IPS-15b (cell line): ENCODE data around the gene SMIM1.

Source experiments
- H3K27me3 ChIP-seq: one replicate; pipeline ENCODE4 v1.6.1; 2013; ENCODE audit warnings: low read length; ENCODE audit not compliant: control insufficient read depth, insufficient read depth
- H3K36me3 ChIP-seq: one replicate; pipeline ENCODE4 v1.6.1; 2013; ENCODE audit warnings: low read length; ENCODE audit not compliant: control insufficient read depth, insufficient read depth
- H3K4me1 ChIP-seq: one replicate; pipeline ENCODE4 v1.6.1; 2013; ENCODE audit warnings: mild to moderate bottlenecking, low read length; ENCODE audit not compliant: control insufficient read depth, insufficient read depth
- H3K4me3 ChIP-seq: one replicate; pipeline ENCODE4 v1.5.1; 2013; ENCODE audit warnings: low read depth, low read length
- H3K9ac ChIP-seq: one replicate; pipeline ENCODE4 v1.6.1; 2013; ENCODE audit warnings: low read depth, mild to moderate bottlenecking, low read length
- H3K9me3 ChIP-seq: one replicate; pipeline ENCODE4 v1.6.1; 2013; ENCODE audit warnings: mild to moderate bottlenecking, low read length; ENCODE audit not compliant: control insufficient read depth, insufficient read depth

SMIM1 gene

DNA sequence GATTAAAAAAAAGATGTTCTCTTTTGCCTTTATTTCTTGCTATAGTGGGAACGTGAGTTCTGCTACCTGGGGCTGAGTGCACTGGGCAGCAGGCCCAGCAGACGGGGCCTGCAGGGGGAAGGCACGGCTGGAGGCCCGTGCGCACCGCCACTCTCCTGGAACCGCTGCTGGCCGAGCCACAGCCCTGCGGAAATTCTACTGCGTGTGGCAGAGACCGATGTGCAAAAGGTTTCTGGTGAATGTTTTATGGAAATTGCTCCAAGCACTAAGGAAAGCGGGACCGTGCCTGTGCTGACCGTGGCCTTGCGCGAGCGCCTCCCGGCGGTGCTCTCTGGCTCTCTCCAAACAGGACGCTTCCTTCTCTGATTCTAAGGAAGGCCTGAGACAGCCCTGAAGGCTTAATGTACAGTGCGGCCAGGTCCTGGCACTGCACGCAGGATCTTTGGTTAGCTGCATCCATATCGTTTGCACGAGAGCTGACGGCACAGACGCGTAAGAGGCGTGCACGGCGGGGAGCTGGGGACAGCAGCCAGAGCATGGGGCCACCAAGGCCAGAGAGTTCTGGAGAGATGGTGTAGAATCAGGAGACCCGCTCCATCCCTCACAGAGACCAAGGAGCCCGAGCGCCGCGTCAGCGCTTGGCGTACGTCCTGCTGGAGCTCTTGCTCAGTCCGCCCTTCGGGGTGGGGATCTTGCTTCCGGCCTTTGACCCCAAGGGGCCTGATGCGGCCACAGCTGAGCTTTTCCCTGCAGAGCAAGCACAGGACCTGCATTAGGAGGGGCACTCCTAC is 42.4 kb downstream of the SMIM1 start:
- H3K4me1 ChIP-seq = no peaks in the 10 kb centered on the region
- H3K36me3 ChIP-seq = peaks cover 6% of the 10 kb centered on the region
- H3K9ac ChIP-seq = no peak overlapping the region
- no peaks in the 10 kb centered on the region for H3K9me3 ChIP-seq
- no peak overlapping the region for H3K4me3 ChIP-seq
- no peaks in the 10 kb centered on the region for H3K27me3 ChIP-seq

DNA sequence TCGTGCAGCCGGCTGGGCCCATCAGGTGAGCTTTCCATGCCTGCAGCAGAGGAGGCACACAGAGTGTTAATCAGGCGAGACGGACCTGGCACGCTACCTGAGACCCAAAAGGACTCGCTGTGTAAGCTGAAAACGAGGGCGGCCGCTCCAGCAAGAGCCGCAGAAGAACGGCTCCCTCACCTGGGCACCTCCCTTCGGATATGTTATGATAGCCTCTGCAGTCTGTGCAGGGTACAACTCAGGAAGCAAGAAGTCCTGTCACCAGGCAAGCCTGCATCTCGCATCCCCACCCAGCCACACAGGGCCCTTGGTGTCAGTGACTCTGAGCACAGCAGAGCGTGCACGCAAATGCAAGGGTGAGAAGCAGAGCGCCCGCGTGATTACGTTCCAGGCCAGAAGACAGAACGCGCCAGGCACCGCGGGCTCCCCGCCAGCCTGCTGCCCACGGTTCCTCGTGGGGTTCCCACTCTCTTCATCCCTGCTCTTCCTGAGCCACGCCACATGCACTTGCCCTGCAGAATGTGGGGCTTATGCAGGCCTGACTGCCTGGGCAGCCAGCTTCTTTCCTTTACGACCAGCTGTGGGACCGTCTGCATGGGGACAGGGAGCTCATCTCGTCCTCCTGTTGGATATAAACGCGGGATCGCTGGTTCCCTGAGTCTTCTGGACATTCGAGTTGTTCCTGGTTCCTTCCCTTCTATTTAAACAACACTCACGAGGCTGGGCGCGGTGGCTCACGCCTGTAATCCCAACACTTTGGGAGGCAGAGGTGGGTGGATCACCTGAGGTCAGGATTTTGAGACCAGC is 44.0 kb downstream of the SMIM1 start:
- Histone ChIP-seq H3K9me3 (no peaks in the 10 kb centered on the region), H3K4me1 (no peaks in the 10 kb centered on the region), H3K4me3 (no peak overlapping the region), H3K36me3 (peaks cover 20% of the 10 kb centered on the region), H3K27me3 (no peaks in the 10 kb centered on the region), H3K9ac (no peak overlapping the region)

DNA sequence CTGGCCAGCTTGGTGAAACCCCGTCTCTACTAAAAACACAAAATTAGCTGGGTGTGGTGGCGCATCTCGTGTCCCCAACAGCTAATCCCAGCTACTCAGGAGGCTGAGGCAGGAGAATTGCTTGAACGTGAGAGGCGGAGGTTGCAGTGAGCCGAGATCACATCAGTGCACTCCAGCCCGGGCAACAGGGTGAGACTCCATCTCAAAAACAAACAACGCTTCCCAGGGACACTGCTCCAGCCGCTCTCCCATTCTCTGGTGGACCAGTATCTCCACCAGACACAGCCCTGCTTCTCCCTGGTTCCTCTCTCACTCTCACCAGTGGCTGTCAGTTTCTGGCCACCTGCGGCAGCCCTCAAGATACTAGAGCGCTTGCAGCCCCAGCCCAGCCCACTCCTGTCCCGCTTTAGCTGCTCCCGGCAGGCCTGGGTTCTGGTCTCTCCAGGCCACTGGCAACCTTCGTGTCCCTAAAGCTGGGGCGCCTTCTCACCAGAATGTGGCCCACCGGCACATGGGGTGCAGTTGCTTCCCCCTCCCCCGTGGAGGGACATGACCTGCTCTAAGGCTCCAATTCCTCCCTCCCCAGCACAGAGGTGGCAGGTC is 44.7 kb downstream of the SMIM1 start:
- no peaks in the 10 kb centered on the region for H3K27me3 ChIP-seq
- peaks cover 21% of the 10 kb centered on the region for H3K36me3 ChIP-seq
- H3K4me1 ChIP-seq = no peaks in the 10 kb centered on the region
- no peaks in the 10 kb centered on the region for H3K9me3 ChIP-seq
- no peak overlapping the region for H3K4me3 ChIP-seq
- H3K9ac ChIP-seq = no peak overlapping the region

DNA sequence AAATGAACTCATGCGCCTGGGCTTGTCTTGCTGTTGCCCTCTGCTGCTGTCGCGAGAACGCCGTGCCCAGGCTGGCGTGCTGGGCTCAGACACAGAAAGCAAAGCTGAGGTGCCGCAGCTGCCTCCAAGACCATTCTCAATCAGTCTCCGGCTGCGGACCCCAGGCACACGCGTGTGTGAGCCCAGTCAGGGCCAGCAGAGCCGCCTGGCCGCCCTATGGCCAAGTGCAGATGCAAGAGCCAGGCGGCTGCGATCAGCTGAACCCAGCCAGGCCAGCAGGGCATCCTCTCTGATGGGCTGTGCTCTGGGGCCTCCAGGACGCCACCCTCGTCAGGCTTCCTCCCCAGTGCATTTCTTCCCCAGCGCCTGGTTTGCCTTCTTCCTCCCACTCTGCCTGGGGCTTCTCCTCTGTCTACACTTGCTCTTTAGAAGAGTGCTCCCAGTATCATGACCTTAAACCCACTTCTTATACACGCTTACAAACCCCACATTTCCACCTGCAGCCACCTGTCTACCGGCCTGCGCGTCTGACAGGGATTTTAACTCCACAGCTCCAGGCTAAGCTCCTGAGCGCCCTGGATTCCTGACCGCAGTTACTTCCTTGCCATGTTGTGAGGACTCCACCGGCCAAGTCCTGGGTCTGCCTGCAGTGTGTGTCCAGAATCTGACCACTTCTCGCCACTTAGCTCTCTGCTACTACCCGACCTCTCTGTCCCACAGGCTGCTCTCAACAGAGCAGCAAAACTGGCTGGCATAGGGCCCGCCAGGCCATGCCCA is 45.5 kb downstream of the SMIM1 start:
- H3K36me3 ChIP-seq = peaks cover 24% of the 10 kb centered on the region
- no peaks in the 10 kb centered on the region for H3K27me3 ChIP-seq
- no peaks in the 10 kb centered on the region for H3K9me3 ChIP-seq
- no peaks in the 10 kb centered on the region for H3K4me1 ChIP-seq
- H3K9ac ChIP-seq = no peak overlapping the region
- H3K4me3 ChIP-seq = no peak overlapping the region

DNA sequence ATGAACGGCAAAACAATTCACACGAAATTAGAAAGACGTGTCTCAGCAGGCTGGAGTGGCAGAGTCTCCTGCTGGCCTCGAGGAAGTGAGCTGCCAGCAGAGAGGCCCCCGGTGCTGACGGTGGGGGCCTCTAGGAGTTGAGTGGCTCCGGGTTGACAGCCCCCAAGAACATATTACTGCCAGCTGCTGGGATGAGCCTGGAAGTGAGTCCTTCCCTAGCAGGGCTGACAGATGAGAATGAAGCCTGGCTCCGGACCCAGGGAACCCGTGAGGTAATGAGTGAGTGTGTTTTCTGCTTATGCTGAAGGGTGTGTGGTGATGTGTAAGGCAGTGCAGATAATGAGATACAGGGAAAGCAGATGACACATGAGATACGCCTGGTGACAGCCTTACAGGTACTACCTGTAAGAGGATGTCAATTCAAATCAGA is 47.2 kb downstream of the SMIM1 start:
- peaks cover 33% of the 10 kb centered on the region for H3K36me3 ChIP-seq
- no peak overlapping the region for H3K4me3 ChIP-seq
- H3K9ac ChIP-seq = no peak overlapping the region
- H3K9me3 ChIP-seq = no peaks in the 10 kb centered on the region
- H3K4me1 ChIP-seq = no peaks in the 10 kb centered on the region
- no peaks in the 10 kb centered on the region for H3K27me3 ChIP-seq

DNA sequence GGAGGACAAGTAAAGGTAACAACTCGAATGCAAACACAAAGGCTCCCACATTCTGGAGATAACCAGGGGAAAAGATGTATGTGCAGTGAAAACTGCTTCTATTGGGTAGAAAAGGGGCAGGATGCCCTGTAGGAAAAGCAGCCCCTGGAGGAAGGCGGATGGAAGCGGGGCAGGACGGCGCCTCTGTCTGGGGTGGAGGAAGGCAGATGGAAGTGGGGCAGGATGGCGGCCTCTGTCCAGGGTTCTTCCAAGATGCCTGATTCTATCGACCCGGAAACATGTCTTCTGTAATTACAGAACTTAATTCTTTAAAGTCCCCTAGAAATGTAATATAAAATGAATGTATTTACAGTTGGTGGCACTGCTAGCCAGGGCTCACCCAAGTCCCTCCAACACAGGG is 47.8 kb downstream of the SMIM1 start:
- Histone ChIP-seq H3K9ac (no peak overlapping the region), H3K27me3 (no peaks in the 10 kb centered on the region), H3K4me3 (no peak overlapping the region), H3K9me3 (no peaks in the 10 kb centered on the region), H3K36me3 (peaks cover 31% of the 10 kb centered on the region), H3K4me1 (no peaks in the 10 kb centered on the region)

DNA sequence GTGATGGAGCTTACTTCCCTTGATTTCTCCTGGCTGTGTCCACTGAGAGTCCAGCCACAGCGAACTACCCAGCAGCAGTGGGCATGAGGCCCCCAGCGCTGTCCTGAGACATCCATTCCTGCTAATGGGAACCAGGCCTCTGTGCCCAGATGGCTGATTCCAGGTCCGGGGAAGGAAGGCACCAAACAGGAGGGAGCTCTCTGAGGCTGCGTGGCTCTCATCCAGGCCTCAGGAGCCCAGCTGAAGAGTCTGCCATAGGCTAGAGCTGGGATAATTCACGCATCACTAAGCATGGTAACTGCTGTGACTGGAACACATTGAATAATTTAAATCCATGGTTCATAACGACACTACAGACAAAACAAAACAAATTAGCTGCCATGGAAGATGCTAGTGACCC is 48.5 kb downstream of the SMIM1 start:
- no peak overlapping the region for H3K9ac ChIP-seq
- no peaks in the 10 kb centered on the region for H3K4me1 ChIP-seq
- no peak overlapping the region for H3K4me3 ChIP-seq
- no peaks in the 10 kb centered on the region for H3K9me3 ChIP-seq
- H3K27me3 ChIP-seq = no peaks in the 10 kb centered on the region
- H3K36me3 ChIP-seq = peaks cover 31% of the 10 kb centered on the region

DNA sequence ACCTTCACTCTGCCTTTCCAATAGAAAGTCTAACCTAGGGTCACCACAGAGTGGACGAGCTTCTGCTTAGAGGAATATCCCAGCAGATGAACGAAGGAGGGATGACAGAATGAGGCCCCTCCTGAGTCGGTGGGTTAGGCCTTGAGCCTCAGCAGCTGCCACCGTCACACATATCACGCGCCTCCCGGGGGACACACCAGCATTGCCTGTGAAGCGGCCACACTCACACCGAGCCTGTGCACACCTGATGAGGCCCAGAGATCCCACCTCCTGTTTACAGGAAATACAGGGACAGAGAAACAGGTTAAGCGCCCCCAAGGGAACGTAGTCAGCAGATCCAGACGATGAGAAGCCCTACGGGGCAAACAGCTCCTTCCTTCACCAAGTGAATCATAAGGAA is 48.9 kb downstream of the SMIM1 start:
- H3K9ac ChIP-seq = no peak overlapping the region
- no peaks in the 10 kb centered on the region for H3K4me1 ChIP-seq
- H3K27me3 ChIP-seq = no peaks in the 10 kb centered on the region
- no peaks in the 10 kb centered on the region for H3K9me3 ChIP-seq
- H3K4me3 ChIP-seq = no peak overlapping the region
- H3K36me3 ChIP-seq = peaks cover 32% of the 10 kb centered on the region

DNA sequence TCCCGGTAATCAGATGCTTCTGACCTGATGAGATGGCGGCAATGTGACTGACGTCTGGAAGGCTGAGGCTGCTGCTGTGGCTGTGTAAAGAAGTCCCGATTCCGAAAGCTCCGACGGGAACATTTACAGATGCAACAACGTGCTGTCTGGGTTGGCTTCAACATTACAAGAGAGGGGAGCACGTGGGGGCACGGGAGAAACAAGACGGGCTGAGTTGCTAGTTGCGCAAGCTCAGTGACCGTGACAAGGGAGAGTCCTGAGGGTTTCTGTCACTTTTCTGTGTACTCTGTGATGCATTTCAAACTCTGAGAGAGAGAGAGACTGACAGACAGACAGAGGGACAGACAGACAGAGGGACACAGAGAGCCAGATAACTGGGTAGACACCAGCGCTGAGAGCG is 49.4 kb downstream of the SMIM1 start:
- Histone ChIP-seq H3K4me3 (no peak overlapping the region), H3K9ac (no peak overlapping the region), H3K4me1 (no peaks in the 10 kb centered on the region), H3K36me3 (peaks cover 32% of the 10 kb centered on the region), H3K27me3 (no peaks in the 10 kb centered on the region), H3K9me3 (no peaks in the 10 kb centered on the region)

DNA sequence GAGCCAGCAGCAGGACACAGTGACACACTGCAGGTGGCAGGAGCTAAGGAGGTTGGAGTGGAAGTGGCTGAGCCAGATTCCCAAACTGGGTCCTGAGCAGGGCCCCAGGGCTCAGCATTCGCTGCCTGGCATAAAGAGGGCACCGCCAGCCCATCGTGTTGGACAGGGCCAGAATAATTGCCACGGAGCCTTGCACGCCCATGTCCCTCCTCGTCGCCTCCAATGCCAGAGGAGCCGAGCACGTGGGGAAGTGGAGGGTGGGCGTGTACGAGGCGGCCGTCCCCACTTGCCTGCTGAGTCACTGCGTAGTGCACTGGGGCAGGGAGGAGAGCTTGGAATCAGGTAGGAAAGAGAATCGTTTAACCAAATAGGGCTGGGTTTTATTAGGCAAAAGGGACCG is 49.9 kb downstream of the SMIM1 start:
- Histone ChIP-seq H3K36me3 (peaks cover 32% of the 10 kb centered on the region), H3K9me3 (no peaks in the 10 kb centered on the region), H3K9ac (no peak overlapping the region), H3K4me3 (no peak overlapping the region), H3K4me1 (no peaks in the 10 kb centered on the region), H3K27me3 (no peaks in the 10 kb centered on the region)

DNA sequence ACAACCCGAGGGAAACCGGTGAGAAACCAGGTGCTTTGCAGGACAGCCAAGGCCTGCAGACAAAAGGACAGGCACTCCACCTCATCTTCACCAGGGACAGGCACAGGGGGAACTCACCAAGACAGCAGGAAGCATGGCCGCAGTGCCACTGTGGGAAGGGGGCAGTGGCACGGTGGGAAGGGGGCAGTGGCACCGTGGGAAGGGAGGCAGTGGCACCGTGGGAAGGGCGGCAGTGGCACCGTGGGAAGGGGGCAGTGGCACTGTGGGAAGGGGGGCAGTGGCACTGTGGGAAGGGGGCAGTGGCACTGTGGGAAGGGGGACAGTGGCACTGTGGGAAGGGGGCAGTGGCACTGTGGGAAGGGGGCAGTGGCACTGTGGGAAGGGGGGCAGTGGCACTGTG is 52.1 kb downstream of the SMIM1 start:
- peaks cover 34% of the 10 kb centered on the region for H3K36me3 ChIP-seq
- H3K9me3 ChIP-seq = no peaks in the 10 kb centered on the region
- H3K27me3 ChIP-seq = no peaks in the 10 kb centered on the region
- no peak overlapping the region for H3K9ac ChIP-seq
- H3K4me3 ChIP-seq = no peak overlapping the region
- no peaks in the 10 kb centered on the region for H3K4me1 ChIP-seq
